ENCODE measurements around the gene DHRS11.
A peak's percentile ranks its signal among the peaks of the same experiment; 100 is the strongest.
"Not testable (repeated sequence)": the region's sequence is repeated elsewhere in the genome, so short reads cannot be mapped to it uniquely, and the experiment has no call there.

DHRS11 gene

GRCh38 chr17:36593656-36594316 lies 2.1 kb downstream of the DHRS11 start:
- peak; percentile 11 for DNase-seq (ENCODE audit: low spot score)

- no peak for DNase-seq (ENCODE audit: low spot score)
These were observed 3.1 kb downstream of the DHRS11 start for GRCh38 chr17:36594626-36595401.

- DNase-seq (ENCODE audit: low spot score): no peak
These were observed 5.5 kb downstream of the DHRS11 start for GRCh38 chr17:36597226-36597625.

GRCh38 chr17:36597866-36598777 lies 6.4 kb downstream of the DHRS11 start:
- no peak for DNase-seq (ENCODE audit: low spot score)

- DNase-seq (ENCODE audit: low spot score): no peak
These were observed 7.3 kb downstream of the DHRS11 start for GRCh38 chr17:36598951-36599401.

GRCh38 chr17:36599546-36600250 lies 8.0 kb downstream of the DHRS11 start:
- no peak for DNase-seq (ENCODE audit: low spot score)

- no peak for DNase-seq (ENCODE audit: low spot score)
These were observed 8.8 kb downstream of the DHRS11 start for GRCh38 chr17:36600465-36600864.

- no peak for DNase-seq (ENCODE audit: low spot score)
These were observed 9.2 kb downstream of the DHRS11 start for GRCh38 chr17:36600936-36601302.

- DNase-seq (ENCODE audit: low spot score): peak; percentile 92
These were observed 9.8 kb downstream of the DHRS11 start, which contains the start of gene MRM1 for GRCh38 chr17:36601303-36602029. Gene MRM1, plus strand, starts transcription at chr17:36601583. Its CDS starts 228 bp downstream, at chr17:36601811.

- no peak for DNase-seq (ENCODE audit: low spot score)
These were observed 10.5 kb downstream of the DHRS11 start for GRCh38 chr17:36602030-36602748.

GRCh38 chr17:36602924-36603384 lies 11.3 kb downstream of the DHRS11 start:
- peak; percentile 72 for DNase-seq (ENCODE audit: low spot score)

- DNase-seq (ENCODE audit: low spot score): not testable (repeated sequence)
These were observed 13.3 kb downstream of the DHRS11 start for GRCh38 chr17:36605028-36605427.

GRCh38 chr17:36608280-36608679 lies 16.6 kb downstream of the DHRS11 start:
- no peak for DNase-seq (ENCODE audit: low spot score)

GRCh38 chr17:36608794-36609497 lies 17.3 kb downstream of the DHRS11 start:
- DNase-seq (ENCODE audit: low spot score): no peak

GRCh38 chr17:36609498-36609862 lies 17.8 kb downstream of the DHRS11 start:
- no peak for DNase-seq (ENCODE audit: low spot score)

- DNase-seq (ENCODE audit: low spot score): no peak
These were observed 18.8 kb downstream of the DHRS11 start for GRCh38 chr17:36610474-36610873.

GRCh38 chr17:36611345-36612072 lies 19.8 kb downstream of the DHRS11 start:
- no peak for DNase-seq (ENCODE audit: low spot score)

GRCh38 chr17:36612323-36612722 lies 20.6 kb downstream of the DHRS11 start:
- DNase-seq (ENCODE audit: low spot score): no peak

GRCh38 chr17:36613155-36613554 lies 21.5 kb downstream of the DHRS11 start:
- no peak for DNase-seq (ENCODE audit: low spot score)

All from iPS-NIHi11 (cell line).